ENCODE measurements around the gene NNT. TPM values are rescaled to one million over a fixed set of nuclear protein-coding genes. Genes with fewer than 3 reads are reported as not detected.

Gene NNT
- total and polyA plus RNA-seq, 2 of the 8 experiments (the other 6 are each of a cell fraction or from before 2014, with no cell fraction given), result 11.0 to 22.2 TPM

DNA sequence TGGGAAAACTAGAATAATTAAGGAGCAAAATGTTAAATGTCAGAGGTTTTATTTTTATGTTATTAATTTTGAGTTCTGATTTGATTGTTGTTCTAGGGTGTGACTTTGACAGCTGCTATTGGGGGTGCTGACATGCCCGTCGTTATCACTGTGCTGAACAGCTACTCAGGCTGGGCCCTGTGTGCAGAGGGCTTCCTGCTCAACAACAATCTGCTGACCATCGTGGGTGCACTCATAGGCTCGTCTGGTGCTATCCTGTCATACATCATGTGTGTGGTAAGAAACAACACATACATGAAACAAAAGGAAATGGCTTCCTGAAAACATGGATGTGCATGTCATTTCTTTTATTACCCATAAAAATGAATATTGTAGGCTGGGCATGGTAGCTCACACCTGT lies 56.1 kb downstream of the NNT start:
- H2BK20ac ChIP-seq (ENCODE audit: low read length), result no peak overlapping the region
- POLR2A ChIA-PET (ENCODE audit: partially characterized antibody), result no interaction called here
- TF ChIP-seq KDM1A (IDR thresholded peaks at IDR 0.05; ENCODE audit: borderline replicate concordance, low read length), result no peak
- no peak for TF ChIP-seq TEAD4 (IDR thresholded peaks at IDR 0.05; ENCODE audit: low read depth, low read length)
- TF ChIP-seq POLR2A (IDR thresholded peaks at IDR 0.05; ENCODE audit: control extremely low read depth in 1 of 2, low read depth in 2 of 2, low read length in 2 of 2), result no peak
- no peak for TF ChIP-seq RFX5 (IDR thresholded peaks at IDR 0.05; ENCODE audit: borderline replicate concordance, low read depth, low read length)
- TF ChIP-seq GABPA (IDR thresholded peaks at IDR 0.05; ENCODE audit: borderline replicate concordance, insufficient read depth, low read length), result no peak
- TF ChIP-seq TAF7 (optimal IDR thresholded peaks at IDR 0.05; ENCODE audit: borderline replicate concordance, low read depth, low read length), result no peak
- no peak for TF ChIP-seq JUN (IDR thresholded peaks at IDR 0.05; ENCODE audit: low read depth, low read length)
- no peak for TF ChIP-seq SP4 (IDR thresholded peaks at IDR 0.05; ENCODE audit: low read length)
- TF ChIP-seq RBBP5 (IDR thresholded peaks at IDR 0.05; ENCODE audit: borderline replicate concordance, low read depth, low read length), result no peak
- no peak for TF ChIP-seq NRF1 (IDR thresholded peaks at IDR 0.05; ENCODE audit: low read depth, low read length)
- TF ChIP-seq BRCA1 (IDR thresholded peaks at IDR 0.05; ENCODE audit: low read depth, low read length), result no peak
- TF ChIP-seq JUND (IDR thresholded peaks at IDR 0.05; ENCODE audit: low read length), result no peak
- TF ChIP-seq SUZ12 (IDR thresholded peaks at IDR 0.05; ENCODE audit: low read length), result no peak
- no peak for TF ChIP-seq CEBPB (IDR thresholded peaks at IDR 0.05; ENCODE audit: low read depth, low read length)
- no peak for TF ChIP-seq MAFK (IDR thresholded peaks at IDR 0.05; ENCODE audit: low read depth, low read length)

More for the DNA sequence above, 56.1 kb downstream of the NNT start:
- no peak for DNase-seq (ENCODE audit: low read depth in 1 of 2, low spot score in 2 of 2)
- Histone ChIP-seq H2BK15ac (ENCODE audit: low read length) (no peak overlapping the region), H4K20me1 (replicated peaks in 1 of 2; ENCODE audit: control insufficient read depth in 1 of 2, insufficient read depth in 2 of 2, low read length in 2 of 2) (no peaks in the 10 kb centered on the region), H3K14ac (ENCODE audit: insufficient read length) (no peak overlapping the region), H3K79me1 (ENCODE audit: low read depth, low read length) (no peaks in the 10 kb centered on the region), H3K23ac (ENCODE audit: insufficient read length) (no peak overlapping the region), H2AK5ac (ENCODE audit: low read depth, low read length) (no peak overlapping the region), H3K18ac (ENCODE audit: extremely low read depth, low read length) (no peak overlapping the region), H4K5ac (ENCODE audit: insufficient read length, low read depth, low read length) (no peak overlapping the region), H2BK5ac (ENCODE audit: low read depth, low read length) (no peak overlapping the region), H3K27me3 (replicated peaks in 1 of 4; ENCODE audit: control insufficient read depth in 3 of 4, extremely low read depth in 1 of 4, insufficient read depth in 3 of 4, low read length in 3 of 4) (no peaks in the 10 kb centered on the region), H3K27ac (ENCODE audit: low read depth, low read length) (no peak overlapping the region), H3K36me3 (ENCODE audit: control insufficient read depth in 2 of 4, insufficient read depth in 4 of 4, low read length in 3 of 4) (peaks cover 0 to 5% (median 2%) of the 10 kb centered on the region in 4 experiments; a peak in 3 of 8 replicates), H3K23me2 (ENCODE audit: low read depth, low read length) (no peaks in the 10 kb centered on the region), H4K8ac (ENCODE audit: extremely low read depth, insufficient read depth, low read length) (no peak overlapping the region), H3K79me2 (ENCODE audit: control insufficient read depth in 1 of 2, insufficient read depth in 2 of 2, low read length in 2 of 2) (no peaks in the 10 kb centered on the region), H4K91ac (replicated peaks; ENCODE audit: insufficient read length, low read length) (no peak overlapping the region), H3K9ac (replicated peaks in 1 of 4; ENCODE audit: extremely low read depth in 1 of 4, low read depth in 3 of 4, low read length in 3 of 4) (no peak overlapping the region), H3K4me2 (ENCODE audit: insufficient read depth in 1 of 2, low read depth in 2 of 2, low read length in 2 of 2) (no peak overlapping the region), H3K9me3 (ENCODE audit: insufficient read depth in 2 of 2, low read depth in 1 of 2, low read length in 1 of 2) (no peaks in the 10 kb centered on the region), H3K56ac (replicated peaks; ENCODE audit: insufficient read length, low read depth, low read length) (no peak overlapping the region), H3K4me3 (ENCODE audit: extremely low read depth in 1 of 4, insufficient read depth in 2 of 4, low read depth in 3 of 4, low read length in 4 of 4) (no peak overlapping the region), H3K4me1 (replicated peaks in 1 of 4; ENCODE audit: control insufficient read depth in 3 of 4, insufficient read depth in 4 of 4, low read length in 3 of 4) (no peaks in the 10 kb centered on the region), H2BK12ac (ENCODE audit: low read depth, low read length) (no peak overlapping the region), H3K4ac (replicated peaks; ENCODE audit: insufficient read length, low read depth, low read length) (no peak overlapping the region), H2BK120ac (replicated peaks; ENCODE audit: low read depth, low read length) (no peak overlapping the region), H2AFZ (ENCODE audit: low read length) (no peak overlapping the region)
- CTCF ChIA-PET (ENCODE audit: partially characterized antibody), result no interaction called here
- WGBS, 2 experiments (ENCODE audit: extremely low coverage in 1 of 2, insufficient coverage in 1 of 2, insufficient read length in 1 of 2, insufficient replicate concordance in 2 of 2, low coverage in 1 of 2, low lambda C conversion rate in 2 of 2, missing lambda C conversion rate in 1 of 2), result 97% methylated on average over 4 of the region's 4 CpGs; no CpG with 5 or more reads in 1 of the 2 experiments
- no peak for FAIRE-seq
